ENCODE data around the gene AHRR.

Gene AHRR

DNA sequence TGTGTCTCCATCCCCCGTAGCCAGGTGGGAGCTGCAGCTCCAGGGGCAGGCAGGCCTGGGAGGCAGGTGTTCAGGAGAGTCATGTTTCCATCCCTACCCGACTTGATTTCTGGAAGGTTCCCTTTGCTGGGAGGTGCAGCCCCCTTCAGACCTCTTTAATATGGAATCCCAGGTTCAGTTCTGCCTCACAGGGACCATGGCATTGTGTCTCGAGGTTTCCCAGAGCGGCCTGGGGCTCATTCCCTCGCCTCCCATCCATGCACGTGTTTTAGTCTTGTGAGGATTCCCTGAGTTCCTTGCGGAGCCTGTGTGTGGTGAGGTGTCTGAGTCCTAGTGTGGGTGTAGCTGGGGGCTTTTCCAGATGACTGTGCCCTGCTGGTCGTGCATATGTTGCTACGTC is 16.5 kb upstream of the AHRR start:
- H2AFZ ChIP-seq (ENCODE audit: low read length), result no peak overlapping the region
- no peak overlapping the region for H3K27ac ChIP-seq (ENCODE audit: low read depth, low read length, poor library complexity, severe bottlenecking)
- peaks cover 28% of the 10 kb centered on the region for H3K4me1 ChIP-seq (ENCODE audit: insufficient read depth, low read length, severe bottlenecking)
- peaks cover 29% of the 10 kb centered on the region for H3K36me3 ChIP-seq (ENCODE audit: insufficient read depth, low read length)
- no peaks in the 10 kb centered on the region for H3K9me2 ChIP-seq (ENCODE audit: low read depth, low read length)
- H3K27me3 ChIP-seq (ENCODE audit: insufficient read depth, low read length), result no peaks in the 10 kb centered on the region
- TF ChIP-seq, protein P1, sequence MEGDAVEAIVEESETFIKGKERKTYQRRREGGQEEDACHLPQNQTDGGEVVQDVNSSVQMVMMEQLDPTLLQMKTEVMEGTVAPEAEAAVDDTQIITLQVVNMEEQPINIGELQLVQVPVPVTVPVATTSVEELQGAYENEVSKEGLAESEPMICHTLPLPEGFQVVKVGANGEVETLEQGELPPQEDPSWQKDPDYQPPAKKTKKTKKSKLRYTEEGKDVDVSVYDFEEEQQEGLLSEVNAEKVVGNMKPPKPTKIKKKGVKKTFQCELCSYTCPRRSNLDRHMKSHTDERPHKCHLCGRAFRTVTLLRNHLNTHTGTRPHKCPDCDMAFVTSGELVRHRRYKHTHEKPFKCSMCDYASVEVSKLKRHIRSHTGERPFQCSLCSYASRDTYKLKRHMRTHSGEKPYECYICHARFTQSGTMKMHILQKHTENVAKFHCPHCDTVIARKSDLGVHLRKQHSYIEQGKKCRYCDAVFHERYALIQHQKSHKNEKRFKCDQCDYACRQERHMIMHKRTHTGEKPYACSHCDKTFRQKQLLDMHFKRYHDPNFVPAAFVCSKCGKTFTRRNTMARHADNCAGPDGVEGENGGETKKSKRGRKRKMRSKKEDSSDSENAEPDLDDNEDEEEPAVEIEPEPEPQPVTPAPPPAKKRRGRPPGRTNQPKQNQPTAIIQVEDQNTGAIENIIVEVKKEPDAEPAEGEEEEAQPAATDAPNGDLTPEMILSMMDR (IDR thresholded peaks at IDR 0.05; ENCODE audit: low read length), result no peak
- TF ChIP-seq EZH2 (IDR thresholded peaks at IDR 0.05; ENCODE audit: borderline replicate concordance, low read length), result no peak
- H3F3A ChIP-seq (ENCODE audit: insufficient read depth, low read length), result no peaks in the 10 kb centered on the region
- H3K9ac ChIP-seq (ENCODE audit: low read length), result no peak overlapping the region
- H3K4me2 ChIP-seq (ENCODE audit: low read length), result no peak overlapping the region
- H4K20me1 ChIP-seq (ENCODE audit: insufficient read depth, low read length), result no peaks in the 10 kb centered on the region
- no peaks in the 10 kb centered on the region for H3K79me2 ChIP-seq (ENCODE audit: insufficient read depth, low read length)
- no peak overlapping the region for H3K4me3 ChIP-seq (ENCODE audit: low read depth, low read length, poor library complexity, severe bottlenecking)
- no peaks in the 10 kb centered on the region for H3K9me3 ChIP-seq (ENCODE audit: low read length)

DNA sequence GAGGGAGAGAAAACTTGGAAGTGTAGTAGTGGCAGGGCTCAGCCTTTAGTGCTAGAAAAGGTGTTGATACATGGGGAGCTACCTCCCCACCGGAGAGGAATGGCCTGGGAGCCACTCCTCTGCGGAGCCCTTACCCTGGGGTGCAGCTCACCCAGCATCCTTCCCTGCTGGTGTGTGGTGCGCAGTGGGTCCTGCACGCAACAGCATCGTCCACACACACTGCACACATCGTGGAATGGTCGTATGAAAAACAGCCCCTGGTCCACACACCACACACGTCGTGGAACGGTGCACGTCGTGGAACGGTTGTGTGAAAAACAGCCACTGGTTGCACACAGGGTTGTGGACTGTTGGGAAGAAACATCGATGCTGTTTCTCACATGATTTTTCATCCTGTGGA is 16.1 kb upstream of the AHRR start:
- no peak overlapping the region for H3K9ac ChIP-seq (ENCODE audit: low read length)
- H3K36me3 ChIP-seq (ENCODE audit: insufficient read depth, low read length), result peaks cover 33% of the 10 kb centered on the region
- H4K20me1 ChIP-seq (ENCODE audit: insufficient read depth, low read length), result no peaks in the 10 kb centered on the region
- no peak overlapping the region for H3K27ac ChIP-seq (ENCODE audit: low read depth, low read length, poor library complexity, severe bottlenecking)
- no peak overlapping the region for H3K4me3 ChIP-seq (ENCODE audit: low read depth, low read length, poor library complexity, severe bottlenecking)
- no peaks in the 10 kb centered on the region for H3K79me2 ChIP-seq (ENCODE audit: insufficient read depth, low read length)
- H2AFZ ChIP-seq (ENCODE audit: low read length), result no peak overlapping the region
- H3F3A ChIP-seq (ENCODE audit: insufficient read depth, low read length), result no peaks in the 10 kb centered on the region
- no peaks in the 10 kb centered on the region for H3K9me3 ChIP-seq (ENCODE audit: low read length)
- no peak overlapping the region for H3K4me2 ChIP-seq (ENCODE audit: low read length)
- TF ChIP-seq EZH2 (IDR thresholded peaks at IDR 0.05; ENCODE audit: borderline replicate concordance, low read length), result no peak
- TF ChIP-seq, protein P1 (IDR thresholded peaks at IDR 0.05; ENCODE audit: low read length), result no peak
- peaks cover 28% of the 10 kb centered on the region for H3K4me1 ChIP-seq (ENCODE audit: insufficient read depth, low read length, severe bottlenecking)
- H3K9me2 ChIP-seq (ENCODE audit: low read depth, low read length), result no peaks in the 10 kb centered on the region
- H3K27me3 ChIP-seq (ENCODE audit: insufficient read depth, low read length), result no peaks in the 10 kb centered on the region

DNA sequence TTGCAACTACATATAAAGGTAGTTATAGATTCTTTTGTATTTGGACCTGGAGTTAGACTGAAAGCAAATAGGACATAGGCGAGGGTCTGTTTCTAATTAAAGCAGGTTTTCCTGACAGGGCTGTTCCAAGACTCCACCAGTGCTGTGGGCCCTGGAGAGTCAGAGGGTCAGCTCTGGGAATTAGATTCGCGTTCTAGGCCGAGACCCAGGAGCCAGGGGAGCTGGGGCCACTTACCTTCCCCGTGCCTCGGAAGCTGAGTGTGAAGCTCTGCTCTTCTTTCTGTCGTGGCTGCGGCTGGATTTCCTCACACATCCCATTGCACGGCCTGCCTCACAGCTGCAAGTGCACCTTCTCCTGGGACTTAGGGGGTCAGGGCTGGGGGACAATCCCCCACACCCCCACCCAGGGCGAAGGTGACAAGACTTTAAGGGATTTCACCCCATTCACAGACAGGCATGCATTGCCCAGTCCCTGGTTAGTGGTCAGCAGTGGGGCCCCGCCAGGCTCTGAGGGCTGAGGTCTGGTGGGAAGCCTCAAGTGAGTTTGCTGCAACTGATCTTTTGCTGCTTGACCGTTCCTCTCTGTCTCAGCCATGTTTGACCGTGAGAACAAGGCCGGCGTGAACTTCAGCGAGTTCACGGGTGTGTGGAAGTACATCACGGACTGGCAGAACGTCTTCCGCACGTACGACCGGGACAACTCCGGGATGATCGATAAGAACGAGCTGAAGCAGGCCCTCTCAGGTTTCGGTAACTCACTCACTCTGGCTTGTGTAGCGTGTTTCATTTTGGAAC is 15.3 kb upstream of the AHRR start:
- Histone ChIP-seq H3K4me2 (ENCODE audit: low read length) (no peak overlapping the region), H2AFZ (ENCODE audit: low read length) (no peak overlapping the region), H3K27me3 (ENCODE audit: insufficient read depth, low read length) (no peaks in the 10 kb centered on the region), H3K4me1 (ENCODE audit: insufficient read depth, low read length, severe bottlenecking) (peaks cover 31% of the 10 kb centered on the region), H3F3A (ENCODE audit: insufficient read depth, low read length) (no peaks in the 10 kb centered on the region), H4K20me1 (ENCODE audit: insufficient read depth, low read length) (no peaks in the 10 kb centered on the region), H3K4me3 (ENCODE audit: low read depth, low read length, poor library complexity, severe bottlenecking) (no peak overlapping the region), H3K79me2 (ENCODE audit: insufficient read depth, low read length) (no peaks in the 10 kb centered on the region), H3K9me3 (ENCODE audit: low read length) (no peaks in the 10 kb centered on the region), H3K36me3 (ENCODE audit: insufficient read depth, low read length) (peaks cover 37% of the 10 kb centered on the region), H3K27ac (ENCODE audit: low read depth, low read length, poor library complexity, severe bottlenecking) (no peak overlapping the region), H3K9me2 (ENCODE audit: low read depth, low read length) (no peaks in the 10 kb centered on the region), H3K9ac (ENCODE audit: low read length) (no peak overlapping the region)
- TF ChIP-seq, protein P1 (IDR thresholded peaks at IDR 0.05; ENCODE audit: low read length), result no peak
- no peak for TF ChIP-seq EZH2 (IDR thresholded peaks at IDR 0.05; ENCODE audit: borderline replicate concordance, low read length)
